Measurements from ENCODE around the gene PYGB. TPM values are rescaled to one million over a fixed set of nuclear protein-coding genes. Genes with fewer than 3 reads are reported as not detected.

The PYGB gene
- total RNA-seq, 1 donor from 2014 or later = 61.1 TPM

DNA sequence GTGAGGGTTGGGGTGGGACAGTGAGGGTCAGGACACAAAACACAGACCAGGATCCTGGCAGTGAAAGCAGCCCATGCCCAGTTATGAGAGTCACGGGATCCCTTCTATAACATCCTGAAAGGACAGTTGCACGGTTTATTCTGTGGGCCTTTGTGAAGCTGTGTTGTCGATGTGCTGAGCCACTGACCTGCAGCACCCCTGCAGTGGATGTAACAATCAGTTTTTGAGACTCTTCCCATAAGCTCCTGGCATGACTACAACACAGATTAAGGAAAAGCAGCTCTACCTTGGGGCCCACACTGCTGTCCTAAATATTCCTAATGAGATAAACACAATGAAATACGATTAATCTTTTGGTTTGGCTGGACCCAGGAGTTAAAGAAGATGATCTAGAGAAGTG, 3.7 kb downstream of the PYGB start:
- H3K27me3 ChIP-seq = no peaks in the 10 kb centered on the region
- no peaks in the 10 kb centered on the region for H3K36me3 ChIP-seq
- no peak overlapping the region for H3K27ac ChIP-seq
- intact Hi-C loops (cut with DNase I) = no loop called here
- TF ChIP-seq, protein P1, sequence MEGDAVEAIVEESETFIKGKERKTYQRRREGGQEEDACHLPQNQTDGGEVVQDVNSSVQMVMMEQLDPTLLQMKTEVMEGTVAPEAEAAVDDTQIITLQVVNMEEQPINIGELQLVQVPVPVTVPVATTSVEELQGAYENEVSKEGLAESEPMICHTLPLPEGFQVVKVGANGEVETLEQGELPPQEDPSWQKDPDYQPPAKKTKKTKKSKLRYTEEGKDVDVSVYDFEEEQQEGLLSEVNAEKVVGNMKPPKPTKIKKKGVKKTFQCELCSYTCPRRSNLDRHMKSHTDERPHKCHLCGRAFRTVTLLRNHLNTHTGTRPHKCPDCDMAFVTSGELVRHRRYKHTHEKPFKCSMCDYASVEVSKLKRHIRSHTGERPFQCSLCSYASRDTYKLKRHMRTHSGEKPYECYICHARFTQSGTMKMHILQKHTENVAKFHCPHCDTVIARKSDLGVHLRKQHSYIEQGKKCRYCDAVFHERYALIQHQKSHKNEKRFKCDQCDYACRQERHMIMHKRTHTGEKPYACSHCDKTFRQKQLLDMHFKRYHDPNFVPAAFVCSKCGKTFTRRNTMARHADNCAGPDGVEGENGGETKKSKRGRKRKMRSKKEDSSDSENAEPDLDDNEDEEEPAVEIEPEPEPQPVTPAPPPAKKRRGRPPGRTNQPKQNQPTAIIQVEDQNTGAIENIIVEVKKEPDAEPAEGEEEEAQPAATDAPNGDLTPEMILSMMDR (IDR thresholded peaks at IDR 0.05) = no peak
- H3K9me3 ChIP-seq = no peaks in the 10 kb centered on the region
- DNase-seq (no peak), ATAC-seq (no peak)
- H3K4me1 ChIP-seq = peaks cover 44% of the 10 kb centered on the region
- H3K4me3 ChIP-seq = no peak overlapping the region

DNA sequence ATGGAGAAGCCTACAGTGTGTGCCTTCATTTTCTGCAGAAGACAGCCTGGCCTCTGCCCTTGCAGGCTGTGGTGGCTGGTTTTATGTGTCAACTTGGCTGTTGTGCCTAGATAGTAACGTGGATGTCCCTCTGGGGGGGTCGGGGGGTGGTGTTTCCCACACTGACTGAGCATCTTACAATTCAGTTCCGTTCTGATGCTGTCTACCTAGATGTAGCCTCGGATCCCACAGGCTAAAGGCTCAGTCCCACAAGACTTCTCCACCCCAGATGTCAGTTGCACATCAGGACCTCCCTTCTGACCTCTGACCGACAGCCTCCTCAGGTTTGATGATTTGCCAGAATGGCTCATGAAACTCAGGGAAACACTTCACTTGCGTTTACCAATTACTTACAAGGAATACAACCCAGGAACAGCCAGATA, 4.4 kb downstream of the PYGB start:
- Histone ChIP-seq H3K9me3 (no peaks in the 10 kb centered on the region), H3K27me3 (no peaks in the 10 kb centered on the region), H3K27ac (no peak overlapping the region), H3K36me3 (no peaks in the 10 kb centered on the region), H3K4me3 (no peak overlapping the region), H3K4me1 (peaks cover 44% of the 10 kb centered on the region)
- no peak for DNase-seq
- TF ChIP-seq, protein P1 (IDR thresholded peaks at IDR 0.05) = no peak
- intact Hi-C loops (cut with DNase I) = no loop called here
- no peak for ATAC-seq

DNA sequence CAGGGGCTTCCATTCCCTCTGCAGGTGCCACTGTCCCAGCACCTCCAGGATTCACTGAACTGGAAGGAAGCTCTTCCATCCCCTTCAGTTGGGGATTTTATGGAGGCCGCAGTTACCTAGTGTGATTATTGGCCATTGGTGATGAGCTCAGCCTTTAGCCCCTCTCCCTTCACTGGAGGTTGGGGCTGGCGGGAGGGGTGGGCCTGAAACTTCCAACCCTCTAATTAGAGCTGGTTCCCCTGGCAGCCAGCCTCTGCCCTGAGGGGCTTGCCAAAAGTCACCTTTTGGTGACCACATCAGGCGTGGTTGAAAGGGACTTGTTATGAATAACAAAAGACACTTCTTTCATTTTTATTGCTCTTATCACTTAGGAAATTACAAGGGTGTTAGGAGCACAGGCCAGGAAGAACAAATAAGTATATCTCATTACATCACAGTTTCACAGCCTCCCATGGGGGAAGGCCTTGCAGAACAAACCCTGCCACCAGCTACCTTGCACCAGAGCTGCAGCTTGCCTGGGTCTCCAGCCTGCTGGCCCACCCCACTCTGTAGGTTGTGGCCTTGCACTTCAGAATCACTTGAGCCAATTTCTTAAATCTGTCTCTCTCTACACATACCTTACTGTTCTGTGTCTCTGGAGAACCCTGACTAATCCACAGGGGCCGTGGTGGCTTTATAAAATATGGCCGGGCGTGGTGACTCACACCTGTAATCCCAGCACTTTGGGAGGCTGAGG, 5.0 kb downstream of the PYGB start:
- no peak overlapping the region for H3K27ac ChIP-seq

DNA sequence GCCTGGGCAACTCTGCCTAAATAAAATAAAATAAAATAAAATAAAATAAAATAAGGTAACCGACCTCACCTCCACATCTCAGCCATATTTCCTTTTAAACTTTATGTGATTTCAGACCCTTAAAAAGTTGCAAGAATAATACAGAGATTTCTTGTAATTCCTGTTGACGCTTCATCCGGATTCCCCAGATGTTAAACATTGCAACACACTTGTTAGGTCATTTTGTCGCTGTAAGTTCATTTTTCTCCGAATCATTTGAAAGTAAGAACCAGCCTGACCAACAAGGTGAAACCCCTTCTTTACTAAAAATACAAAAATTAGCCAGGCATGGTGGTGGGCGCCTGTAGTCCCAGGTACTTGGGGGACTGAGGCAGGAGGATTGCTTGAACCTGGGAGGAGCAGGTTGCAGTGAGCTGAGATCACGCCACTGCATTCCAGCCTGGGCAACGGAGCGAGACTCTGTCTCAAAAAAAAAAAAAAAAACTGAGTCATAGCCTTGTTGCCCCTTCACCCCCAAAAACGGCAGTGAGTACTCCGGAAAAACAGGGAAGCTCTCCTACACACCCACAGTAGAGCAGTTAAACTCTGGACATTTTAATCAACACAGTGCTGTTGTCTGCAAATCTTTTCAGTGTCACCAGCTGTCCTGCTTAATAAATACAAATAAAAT, 5.9 kb downstream of the PYGB start:
- H3K9me3 ChIP-seq = no peaks in the 10 kb centered on the region
- intact Hi-C loops (cut with DNase I) = no loop called here
- peak overlapping the region; percentile 64 for H3K27ac ChIP-seq
- TF ChIP-seq, protein P1 (IDR thresholded peaks at IDR 0.05) = no peak
- H3K27me3 ChIP-seq = no peaks in the 10 kb centered on the region
- ATAC-seq (peak; percentile 40), DNase-seq (no peak)
- peaks cover 51% of the 10 kb centered on the region for H3K4me1 ChIP-seq
- H3K4me3 ChIP-seq = no peak overlapping the region
- H3K36me3 ChIP-seq = no peaks in the 10 kb centered on the region

More for the DNA sequence above, 5.0 kb downstream of the PYGB start:
- Histone ChIP-seq H3K36me3 (no peaks in the 10 kb centered on the region), H3K4me3 (no peak overlapping the region), H3K27me3 (no peaks in the 10 kb centered on the region), H3K4me1 (peaks cover 46% of the 10 kb centered on the region), H3K9me3 (no peaks in the 10 kb centered on the region)
- TF ChIP-seq, protein P1 (IDR thresholded peaks at IDR 0.05) = no peak
- ATAC-seq = no peak
- DNase-seq = no peak
- intact Hi-C loops (cut with DNase I) = no loop called here

DNA sequence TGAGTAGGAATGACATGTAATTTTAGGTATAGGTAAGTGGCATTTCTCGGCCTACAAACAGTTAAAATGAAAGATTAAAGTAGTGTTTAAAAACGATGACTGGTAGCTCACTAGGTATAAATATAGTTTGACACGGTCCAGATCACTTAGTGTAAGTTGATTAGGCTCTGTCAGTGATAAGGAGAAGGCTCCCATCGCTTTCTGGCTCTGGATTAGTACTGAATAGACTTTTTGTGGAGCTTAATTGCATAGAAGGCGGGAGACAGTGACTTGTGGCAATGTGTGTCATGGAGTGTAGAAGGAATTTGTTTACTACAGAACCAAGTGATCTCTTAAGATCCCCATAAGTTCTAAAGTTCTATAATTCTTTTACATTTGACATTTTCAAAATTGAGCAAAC, 6.7 kb downstream of the PYGB start:
- Histone ChIP-seq H3K9me3 (no peaks in the 10 kb centered on the region), H3K4me3 (no peak overlapping the region), H3K27ac (peak overlapping the region; percentile 64), H3K36me3 (peaks cover 5% of the 10 kb centered on the region), H3K4me1 (peaks cover 44% of the 10 kb centered on the region), H3K27me3 (no peaks in the 10 kb centered on the region)
- intact Hi-C loops (cut with DNase I) = no loop called here
- ATAC-seq (no peak), DNase-seq (no peak)
- TF ChIP-seq, protein P1 (IDR thresholded peaks at IDR 0.05) = no peak
